ENCODE results near the gene ACAP3. TPM values are rescaled to one million over a fixed set of nuclear protein-coding genes. Genes with fewer than 3 reads are reported as not detected.

The ACAP3 gene
- total and polyA plus RNA-seq, 2 of the 4 experiments (the other 2 are of a cell fraction), result 13.3 to 58.2 TPM

- TF ChIP-seq SMC3 (IDR thresholded peaks at IDR 0.05; ENCODE audit: low read depth, low read length) (no peak), MAFK (IDR thresholded peaks at IDR 0.05; ENCODE audit: low read depth, low read length) (no peak), CHD1 (IDR thresholded peaks at IDR 0.05; ENCODE audit: low read depth, low read length) (no peak), NFE2L2 (IDR thresholded peaks at IDR 0.05; ENCODE audit: low read depth, low read length) (no peak), RCOR1 (IDR thresholded peaks at IDR 0.05; ENCODE audit: insufficient replicate concordance, low read length) (no peak), FOS (IDR thresholded peaks at IDR 0.05; ENCODE audit: low read depth, low read length) (no peak), ELK1 (IDR thresholded peaks at IDR 0.05; ENCODE audit: borderline replicate concordance, low read depth, low read length) (no peak), RFX5 (IDR thresholded peaks at IDR 0.05; ENCODE audit: low read depth, low read length) (no peak), MXI1 (IDR thresholded peaks at IDR 0.05; ENCODE audit: borderline replicate concordance, low read depth, low read length) (no peak), USF2 (IDR thresholded peaks at IDR 0.05; ENCODE audit: low read depth, low read length) (no peak)
- DNase-seq, result no peak
- no peak overlapping the region for H3K18ac ChIP-seq (ENCODE audit: low read depth, low read length)
- dilution Hi-C loops (cut with HindIII; ENCODE audit: low sequenced_read_pairs, unreplicated experiment), result no loop called here
- H2BK5ac ChIP-seq (ENCODE audit: low read depth, low read length, poor library complexity, severe bottlenecking), result peak overlapping the region; percentile 40
- ChIA-PET CTCF (no interaction called here), POLR2A (ENCODE audit: unreplicated experiment) (interaction anchor here (0.9 kb wide), 1 partner anchor 29 kb away, joined by 3 read pairs; the partner anchor contains the start of gene AURKAIP1)
- H3K9me3 ChIP-seq (ENCODE audit: control insufficient read depth, insufficient read depth, low read length), result no peaks in the 10 kb centered on the region
- no peak overlapping the region for H2AFZ ChIP-seq (replicated peaks; ENCODE audit: low read length, poor library complexity)
- H3K4me2 ChIP-seq (ENCODE audit: low read depth, low read length), result no peak overlapping the region
- H3K27me3 ChIP-seq (ENCODE audit: control insufficient read depth, insufficient read depth, low read length), result no peaks in the 10 kb centered on the region
- H4K5ac ChIP-seq (ENCODE audit: low read depth, low read length), result no peak overlapping the region
- intact Hi-C loops (cut with micrococcal nuclease), result no loop called here
- ATAC-seq (ENCODE audit: low read depth), result no peak
- peaks cover 2 to 55% of the 10 kb centered on the region in 2 experiments; a peak in 3 of 4 replicates for H3K79me1 ChIP-seq (ENCODE audit: low read depth in 1 of 2, low read length in 2 of 2)
- no peak overlapping the region for H2BK20ac ChIP-seq (ENCODE audit: low read depth, low read length)
- peaks cover 59% of the 10 kb centered on the region for H4K20me1 ChIP-seq (ENCODE audit: insufficient read depth, low read length)
- no peak overlapping the region for H4K8ac ChIP-seq (ENCODE audit: low read depth in 2 of 2, low read length in 2 of 2)
- H3K9ac ChIP-seq (ENCODE audit: low read depth, low read length), result no peak overlapping the region
- H2AK9ac ChIP-seq (replicated peaks; ENCODE audit: low read depth, low read length, poor library complexity), result no peak overlapping the region
- no peak overlapping the region for H3K27ac ChIP-seq (ENCODE audit: insufficient read depth, low read length)
- peaks cover 4% of the 10 kb centered on the region; the same call in 1 of the 2 replicates for H3K36me3 ChIP-seq (ENCODE audit: control insufficient read depth, insufficient read depth, low read length)
- BruUV-seq (replicated peaks), result no TSS peak
- H3K14ac ChIP-seq (replicated peaks; ENCODE audit: low read depth, low read length), result no peak overlapping the region
- no peak overlapping the region for H2AK5ac ChIP-seq (ENCODE audit: low read depth, low read length)
- peaks cover 31% of the 10 kb centered on the region for H3K4me1 ChIP-seq (ENCODE audit: control insufficient read depth, insufficient read depth, low read length)
- no peak overlapping the region for H2BK120ac ChIP-seq (ENCODE audit: low read depth, low read length)
- in situ Hi-C loops (cut with MboI; ENCODE audit: low sequenced_read_pairs), result no loop called here
- 94% methylated on average over 7 of the region's 10 CpGs; no CpG with 5 or more reads in 1 of the 2 experiments for WGBS, 2 experiments (ENCODE audit: extremely low coverage in 2 of 2, insufficient read length in 1 of 2)
- H3K9me1 ChIP-seq (ENCODE audit: insufficient read depth, low read length), result 0 out of 2 replicates have a peak, but pooled peaks cover 3% of the 10 kb centered on the region
- H2BK15ac ChIP-seq (ENCODE audit: low read depth, low read length), result no peak overlapping the region
- H3K4me3 ChIP-seq (ENCODE audit: insufficient read depth, low read depth, low read length), result no peak overlapping the region
- no peak overlapping the region for H3K56ac ChIP-seq (ENCODE audit: extremely low read depth, insufficient read depth, low read length)
- no peak overlapping the region for H4K91ac ChIP-seq (ENCODE audit: insufficient read depth, low read depth, low read length)
- H3K4ac ChIP-seq (ENCODE audit: low read depth, low read length), result no peak overlapping the region
- H3K23ac ChIP-seq (ENCODE audit: low read depth, low read length), result 0 out of 2 replicates have a peak overlapping the region, but pooled peaks have one; percentile 20
Observed at GRCh38 chr1:1346501-1346890, 38.8 kb upstream of the ACAP3 start.
